Gastrocnemius medialis (tissue), 4 donors: ENCODE measurements around the gene FAM210A. TPM values are rescaled to one million over a fixed set of nuclear protein-coding genes. Genes with fewer than 3 reads are reported as not detected.
"Not testable (repeated sequence)": the region's sequence is repeated elsewhere in the genome, so short reads cannot be mapped to it uniquely, and the experiment has no call there.

Experiments used
- ATAC-seq, 2 donors: fragments of 150-250 bp; one replicate each; pipeline ENCODE4 v1.9.1; 2016
- DNase-seq, 2 donors: peaks; one replicate each; pipeline ENCODE4 v3.0.0-alpha.2; 2019
- H3K27ac ChIP-seq, 4 donors: fragments of 200-600 bp; sonication (generic); 1 replicate in 1 of 4; 2 replicates in 3 of 4; pipeline ENCODE4 v1.5.1; 2016 to 2018; ENCODE audit warnings: mild to moderate bottlenecking in 2 of 4, moderate library complexity in 1 of 4
- H3K27me3 ChIP-seq, 3 donors: fragments of 200-600 bp; sonication (generic) in 2 of 3; 1 replicate in 1 of 3; 2 replicates in 2 of 3; pipeline versions ENCODE4 v1.5.1 to v1.6.0; 2016 to 2019; ENCODE audit warnings: mild to moderate bottlenecking in 1 of 3, moderate library complexity in 1 of 3
- H3K36me3 ChIP-seq, 2 donors: fragments of 200-600 bp; sonication (generic) in 1 of 2; one replicate each; pipeline ENCODE4 v1.5.1; 2017 to 2018
- H3K4me1 ChIP-seq, 2 donors: fragments of 200-600 bp; sonication (generic) in 1 of 2; one replicate each; pipeline ENCODE4 v1.5.1; 2016 to 2017; ENCODE audit warnings: mild to moderate bottlenecking in 2 of 2
- H3K4me3 ChIP-seq, 4 donors: fragments of 200-600 bp; sonication (generic) in 3 of 4; 1 replicate in 1 of 4; 2 replicates in 3 of 4; pipeline ENCODE4 v1.5.1; 2016 to 2019; ENCODE audit warnings: mild to moderate bottlenecking in 2 of 4
- H3K9me3 ChIP-seq, 3 donors: fragments of 200-600 bp; sonication (generic) in 2 of 3; 1 replicate in 1 of 3; 2 replicates in 2 of 3; pipeline ENCODE4 v1.5.1; 2016 to 2019
- POLR2A ChIP-seq, 2 donors: fragments of 450-650 bp; IDR thresholded peaks; one replicate each; pipeline ENCODE4 v1.6.1; 2017; ENCODE audit warnings: antibody characterized with exemption in 2 of 2, mild to moderate bottlenecking in 2 of 2, moderate library complexity in 2 of 2
- in situ Hi-C, 4 donors: fragments of 200-750 bp; cut with MboI; loops; one replicate each; pipeline versions ENCODE4 v1.15.0 to v1.8.0; 2017; ENCODE audit warnings: low sequenced_read_pairs in 4 of 4
- intact Hi-C: fragments of 100-400 bp; cut with DNase I; formaldehyde crosslinking; loops from one replicate; pipeline ENCODE4 v1.15.1; 2023; ENCODE audit warnings: low total_unique reads
- total RNA-seq, 4 donors: library from RNA; depleted of rRNA; stranded (reverse); fragments of >200 nt; gene quantifications; one replicate each; pipeline versions ENCODE4 v1.1.0 to v1.2.3, GENCODE V29; 2016
- TF ChIP-seq, protein P1 (sequence below), 5 experiments: fragments of 450-650 bp in 3 of 5; fragments of 200-600 bp in 2 of 5; sonication (generic) in 2 of 5; IDR thresholded peaks in 4 of 5; conservative IDR thresholded peaks in 1 of 5; 1 replicate in 4 of 5; 2 replicates in 1 of 5; pipeline ENCODE4 v1.5.1; 2016 to 2019; ENCODE audit warnings: antibody characterized with exemption in 5 of 5, mild to moderate bottlenecking in 3 of 5, moderate library complexity in 3 of 5

The FAM210A gene
- total RNA-seq, 4 donors from 2014 or later: 7.8 to 23.1 (median 16.3) TPM

DNA sequence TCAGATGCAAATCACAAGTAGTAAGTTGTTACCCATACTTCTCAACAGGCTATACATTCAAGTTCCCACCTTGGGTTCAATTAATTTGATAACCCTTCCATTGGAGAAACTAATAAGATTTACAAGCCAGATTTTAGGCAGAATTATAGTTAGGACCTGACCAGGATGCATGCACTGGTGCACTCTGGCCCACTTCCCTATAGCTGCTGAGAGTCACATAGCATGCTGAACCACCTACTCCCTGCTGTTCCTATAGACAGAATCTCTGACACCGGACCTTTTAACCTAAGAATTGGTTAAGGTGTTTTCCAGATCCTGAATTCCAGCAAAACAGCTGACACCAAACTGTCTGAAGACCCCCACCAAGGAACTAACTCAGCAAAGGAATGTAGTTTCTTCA is 26.2 kb downstream of the FAM210A start:
- in situ Hi-C loops (loop anchor here in 1 of 4 donors (25.0 kb wide), 2 partner anchors 138 to 488 kb away; partner anchors contain the start of gene LDLRAD4), intact Hi-C loops (no loop called here)
- DNase-seq (no peak), ATAC-seq (no peak)
- no peak overlapping the region for H3K4me3 ChIP-seq
- no peaks in the 10 kb centered on the region for H3K9me3 ChIP-seq
- H3K4me1 ChIP-seq: no peaks in the 10 kb centered on the region
- TF ChIP-seq POLR2A (IDR thresholded peaks at IDR 0.05): no peak
- TF ChIP-seq, protein P1, sequence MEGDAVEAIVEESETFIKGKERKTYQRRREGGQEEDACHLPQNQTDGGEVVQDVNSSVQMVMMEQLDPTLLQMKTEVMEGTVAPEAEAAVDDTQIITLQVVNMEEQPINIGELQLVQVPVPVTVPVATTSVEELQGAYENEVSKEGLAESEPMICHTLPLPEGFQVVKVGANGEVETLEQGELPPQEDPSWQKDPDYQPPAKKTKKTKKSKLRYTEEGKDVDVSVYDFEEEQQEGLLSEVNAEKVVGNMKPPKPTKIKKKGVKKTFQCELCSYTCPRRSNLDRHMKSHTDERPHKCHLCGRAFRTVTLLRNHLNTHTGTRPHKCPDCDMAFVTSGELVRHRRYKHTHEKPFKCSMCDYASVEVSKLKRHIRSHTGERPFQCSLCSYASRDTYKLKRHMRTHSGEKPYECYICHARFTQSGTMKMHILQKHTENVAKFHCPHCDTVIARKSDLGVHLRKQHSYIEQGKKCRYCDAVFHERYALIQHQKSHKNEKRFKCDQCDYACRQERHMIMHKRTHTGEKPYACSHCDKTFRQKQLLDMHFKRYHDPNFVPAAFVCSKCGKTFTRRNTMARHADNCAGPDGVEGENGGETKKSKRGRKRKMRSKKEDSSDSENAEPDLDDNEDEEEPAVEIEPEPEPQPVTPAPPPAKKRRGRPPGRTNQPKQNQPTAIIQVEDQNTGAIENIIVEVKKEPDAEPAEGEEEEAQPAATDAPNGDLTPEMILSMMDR (IDR thresholded peaks at IDR 0.05 in 4 of 5, conservative IDR thresholded peaks at IDR 0.05 in 1 of 5): no peak
- no peaks in the 10 kb centered on the region for H3K36me3 ChIP-seq
- H3K27ac ChIP-seq: no peak overlapping the region
- H3K27me3 ChIP-seq: no peaks in the 10 kb centered on the region

DNA sequence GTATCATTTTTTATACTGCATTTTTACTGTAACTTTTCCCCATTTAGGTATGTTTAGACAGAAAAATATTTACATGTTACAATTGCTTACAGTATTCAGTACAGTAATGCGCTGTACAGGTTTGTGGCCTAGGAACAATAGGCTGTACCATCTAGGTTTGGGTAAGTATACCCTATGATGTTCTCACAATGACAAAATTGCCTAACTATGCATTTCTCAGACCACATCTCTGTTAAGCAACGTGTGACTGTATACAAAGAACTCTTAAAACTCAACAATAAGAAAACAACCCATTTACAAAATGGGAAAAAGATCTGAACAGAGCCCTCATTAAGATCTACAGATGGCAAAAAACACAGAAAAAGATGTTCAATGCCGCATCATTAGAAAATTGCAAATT is 29.4 kb downstream of the FAM210A start:
- Histone ChIP-seq H3K27me3 (no peaks in the 10 kb centered on the region), H3K4me1 (no peaks in the 10 kb centered on the region), H3K4me3 (no peak overlapping the region), H3K27ac (no peak overlapping the region), H3K36me3 (no peaks in the 10 kb centered on the region), H3K9me3 (no peaks in the 10 kb centered on the region)
- DNase-seq: no peak
- intact Hi-C loops (no loop called here), in situ Hi-C loops (no loop called here)
- TF ChIP-seq, protein P1 (IDR thresholded peaks at IDR 0.05 in 4 of 5, conservative IDR thresholded peaks at IDR 0.05 in 1 of 5): no peak
- TF ChIP-seq POLR2A (IDR thresholded peaks at IDR 0.05): no peak
- no peak for ATAC-seq

DNA sequence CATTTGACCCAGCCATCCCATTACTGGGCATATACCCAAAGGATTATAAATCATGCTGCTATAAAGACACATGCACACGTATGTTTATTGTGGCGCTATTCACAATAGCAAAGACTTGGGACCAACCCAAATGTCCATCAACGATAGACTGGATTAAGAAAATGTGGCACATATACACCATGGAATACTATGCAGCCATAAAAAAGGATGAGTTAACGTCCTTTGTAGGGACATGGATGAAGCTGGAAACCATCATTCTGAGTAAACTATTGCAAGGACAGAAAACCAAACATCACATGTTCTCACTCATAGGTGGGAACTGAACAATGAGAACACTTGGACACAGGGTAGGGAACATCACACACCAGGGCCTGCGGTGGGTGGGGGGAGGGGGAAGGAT is 31.0 kb downstream of the FAM210A start:
- DNase-seq, ATAC-seq, H3K4me3 ChIP-seq, intact Hi-C loops, H3K27me3 ChIP-seq, H3K36me3 ChIP-seq, H3K4me1 ChIP-seq, H3K27ac ChIP-seq, in situ Hi-C loops, H3K9me3 ChIP-seq: not testable (repeated sequence)

DNA sequence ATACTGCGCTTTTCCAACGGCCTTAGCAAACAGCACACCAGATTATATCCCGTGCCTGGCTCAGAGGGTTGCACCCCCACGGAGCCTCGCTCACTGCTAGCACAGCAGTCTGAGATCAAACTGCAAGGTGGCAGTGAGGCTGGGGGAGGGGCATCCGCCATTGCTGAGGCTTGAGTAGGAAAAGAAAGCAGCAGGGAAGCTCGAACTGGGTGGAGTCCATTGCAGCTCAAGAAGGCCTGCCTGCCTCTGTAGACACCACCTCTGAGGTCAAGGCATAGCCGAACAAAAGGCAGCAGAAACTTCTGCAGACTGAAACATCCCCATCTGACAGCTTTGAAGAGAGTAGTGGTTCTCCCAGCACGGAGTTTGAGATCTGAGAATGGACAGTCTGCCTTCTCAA is 36.3 kb downstream of the FAM210A start:
- intact Hi-C loops, H3K4me3 ChIP-seq: not testable (repeated sequence)

DNA sequence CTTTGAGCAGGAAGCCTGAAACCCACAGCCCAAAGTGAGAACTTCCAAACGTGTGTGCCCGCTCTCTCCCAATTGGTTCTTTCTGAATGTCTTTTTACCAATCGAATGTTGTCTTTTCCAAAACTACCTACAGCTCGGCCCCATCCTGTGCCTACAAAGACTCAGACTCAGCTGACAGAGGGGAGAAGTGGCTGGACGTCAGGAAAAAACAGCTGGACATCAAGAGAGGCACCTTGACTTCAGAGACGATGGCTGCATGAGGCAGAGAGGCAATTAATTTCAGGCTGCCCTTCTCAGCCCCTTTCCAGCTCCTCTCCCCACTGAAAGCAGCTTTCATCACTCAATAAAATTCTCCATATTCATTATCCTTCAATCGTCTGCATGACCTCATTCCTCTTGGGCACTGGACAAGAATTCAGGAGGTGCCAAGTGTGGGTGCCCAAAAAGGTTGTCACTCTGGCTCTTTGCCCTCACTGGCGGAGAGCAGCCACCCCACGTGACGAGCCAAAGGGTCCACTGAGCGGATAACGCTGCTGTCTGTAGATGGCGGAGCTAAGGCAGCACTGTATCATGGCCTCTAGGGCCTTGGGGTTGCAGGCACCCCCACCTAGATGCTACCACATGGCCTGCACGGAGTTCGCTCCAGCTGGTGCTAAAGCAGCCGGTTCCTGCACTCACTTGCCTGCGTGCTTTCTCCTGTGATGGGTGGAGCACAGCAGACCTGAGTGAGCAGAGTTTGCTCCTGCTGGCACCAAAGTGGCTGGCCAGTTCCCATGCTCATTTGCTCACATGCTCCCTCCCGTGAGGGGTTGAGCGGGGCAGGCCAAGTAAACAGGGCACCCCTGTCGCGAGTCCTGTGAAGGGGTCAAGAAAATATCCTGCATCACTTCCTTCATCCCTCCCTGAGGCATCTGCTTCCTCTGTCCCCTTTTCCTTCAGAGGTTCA is 37.9 kb downstream of the FAM210A start:
- DNase-seq: no peak
- H3K27ac ChIP-seq: no peak overlapping the region

More for the DNA sequence above, 36.3 kb downstream of the FAM210A start:
- H3K27me3 ChIP-seq, ATAC-seq, H3K36me3 ChIP-seq, H3K9me3 ChIP-seq, DNase-seq, in situ Hi-C loops, H3K27ac ChIP-seq, H3K4me1 ChIP-seq: not testable (repeated sequence)

More for the DNA sequence above, 37.9 kb downstream of the FAM210A start:
- intact Hi-C loops: no loop called here
- Histone ChIP-seq H3K4me3 (no peak overlapping the region), H3K27me3 (no peaks in the 10 kb centered on the region), H3K4me1 (peaks cover 0 to 2% of the 10 kb centered on the region in 2 donors), H3K9me3 (no peaks in the 10 kb centered on the region), H3K36me3 (no peaks in the 10 kb centered on the region)
- ATAC-seq: no peak
- TF ChIP-seq, protein P1 (IDR thresholded peaks at IDR 0.05 in 4 of 5, conservative IDR thresholded peaks at IDR 0.05 in 1 of 5): no peak
- TF ChIP-seq POLR2A (IDR thresholded peaks at IDR 0.05): no peak
- in situ Hi-C loops: no loop called here
